Activated CD8-positive, alpha-beta memory T cell treated with anti-CD3 and anti-CD28 coated beads, Interleukin-2, amount 50 U/mL, for 24 hours (primary cell): Measurements from ENCODE around the gene AKR1C8.
"Not testable (repeated sequence)": the region's sequence is repeated elsewhere in the genome, so short reads cannot be mapped to it uniquely, and the experiment has no call there.

ENCODE experiments used
- DNase-seq: peaks from one replicate; pipeline ENCODE4 v3.0.0-alpha.2; 2020; ENCODE audit errors: extremely low read depth

Gene AKR1C8

GRCh38 chr10:5168897-5169420, 16.0 kb downstream of the AKR1C8 start:
- no peak for DNase-seq

- no peak for DNase-seq
Observed at GRCh38 chr10:5165738-5166137, 19.2 kb downstream of the AKR1C8 start.

DNA sequence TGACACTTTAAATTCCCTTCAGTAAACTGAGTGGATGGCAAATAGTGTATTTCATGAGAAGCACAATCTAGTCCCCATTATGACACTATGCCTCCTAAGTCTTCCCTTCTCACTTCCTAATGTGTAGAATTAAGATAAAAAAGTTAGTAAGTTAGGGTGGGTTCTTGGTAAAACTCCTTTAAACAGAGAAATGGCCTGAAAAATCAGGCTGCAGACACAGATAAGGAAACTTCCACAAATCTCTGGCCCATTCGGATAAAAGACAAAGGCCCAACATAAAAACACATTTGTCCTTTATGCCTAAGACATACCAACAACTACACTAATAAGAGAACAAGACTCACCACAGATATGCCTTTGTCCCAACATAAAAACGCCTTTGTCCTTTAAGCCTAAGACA, 21.5 kb downstream of the AKR1C8 start:
- DNase-seq = no peak

DNA sequence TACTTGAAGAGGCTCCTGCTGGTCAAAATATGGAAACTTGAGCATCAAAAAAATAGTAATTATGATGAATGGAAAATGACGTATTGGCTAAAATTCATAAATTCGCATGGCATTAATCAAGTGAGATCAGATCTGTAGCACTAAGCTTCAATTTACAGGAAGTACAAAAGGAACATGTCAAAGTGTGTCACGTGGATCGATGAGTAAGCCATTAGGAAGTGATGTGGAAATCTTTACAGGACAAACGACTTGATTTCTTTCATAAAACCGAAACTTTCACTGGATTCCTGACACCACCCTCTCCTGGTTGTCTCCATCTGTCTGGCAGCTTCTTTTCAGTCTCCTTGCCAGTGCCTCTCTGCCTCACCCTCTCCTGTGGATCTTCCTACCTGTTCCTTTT, 25.8 kb downstream of the AKR1C8 start:
- no peak for DNase-seq

DNA sequence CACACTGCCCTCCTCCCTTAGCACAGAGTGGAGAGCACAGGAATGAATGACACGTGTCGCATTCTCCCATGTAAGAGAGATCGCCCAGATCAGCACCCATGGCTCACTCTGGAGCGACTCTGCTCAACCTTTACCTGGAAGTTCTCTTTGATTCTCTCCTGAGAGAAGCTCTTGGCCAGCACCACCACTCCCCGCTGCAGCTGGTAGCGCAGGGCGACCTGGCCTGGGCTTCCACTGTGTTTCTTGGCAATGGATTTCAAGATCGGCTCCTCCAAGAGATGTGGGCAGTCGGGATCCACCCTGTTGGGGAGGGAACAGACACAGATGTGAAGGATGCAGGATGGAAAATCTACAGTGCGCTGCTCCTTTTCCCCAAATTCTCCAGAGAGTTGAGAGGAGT, 27.4 kb downstream of the AKR1C8 start:
- DNase-seq = no peak

- DNase-seq = no peak
Observed at GRCh38 chr10:5155951-5156350, 29.0 kb downstream of the AKR1C8 start.

- DNase-seq = no peak
Observed at GRCh38 chr10:5151076-5151475, 33.9 kb downstream of the AKR1C8 start.

DNA sequence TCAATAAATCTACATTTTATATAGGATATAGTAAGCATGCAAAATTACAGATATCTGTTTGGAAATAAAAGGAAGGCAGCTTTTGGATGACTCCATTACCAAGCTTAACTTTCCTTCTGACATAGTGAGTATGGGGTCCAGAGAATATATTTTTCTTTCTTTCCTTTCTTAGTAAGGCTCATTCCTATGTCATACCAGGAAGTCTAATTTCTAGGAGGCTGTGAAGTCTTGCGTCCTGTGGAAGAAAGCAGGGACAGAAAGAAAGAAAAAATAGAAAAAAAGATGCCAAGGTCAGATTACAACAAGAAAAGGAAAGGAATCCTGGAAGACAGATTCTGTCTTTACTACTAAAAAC, 36.3 kb downstream of the AKR1C8 start:
- no peak for DNase-seq

DNA sequence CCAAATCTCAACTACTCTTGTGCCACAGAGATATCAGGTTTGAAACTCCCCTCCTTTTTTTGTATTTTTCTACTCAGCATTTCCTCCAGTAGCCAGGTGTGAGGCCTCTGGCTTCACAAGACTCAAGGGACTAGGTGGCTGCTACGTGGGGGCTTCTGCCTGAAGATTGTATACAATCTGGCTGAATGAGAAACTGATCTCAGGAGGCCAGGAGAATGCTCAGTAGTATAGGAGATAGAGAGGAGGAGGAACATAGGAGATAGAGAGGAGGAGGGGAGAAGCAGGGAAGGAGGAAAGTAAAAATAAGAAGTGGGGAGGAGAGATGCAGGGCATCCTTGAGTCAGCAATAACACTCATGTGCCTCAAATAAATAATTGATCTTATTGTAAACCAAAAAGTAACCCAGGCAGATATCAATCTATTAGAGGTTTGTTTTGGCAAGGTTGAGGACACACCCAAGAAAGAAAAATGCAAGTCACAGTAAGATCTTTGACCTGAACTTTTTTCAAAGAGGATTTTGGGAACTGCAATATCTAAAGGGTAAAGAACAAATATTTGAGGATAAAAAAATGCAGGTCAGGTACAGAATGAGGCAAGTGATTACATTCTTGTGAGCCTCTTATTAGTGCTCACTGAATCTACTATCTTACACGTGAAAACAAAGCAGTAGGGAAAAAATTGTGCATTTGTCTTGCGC, 36.8 kb downstream of the AKR1C8 start:
- DNase-seq = no peak

GRCh38 chr10:5147255-5147980, 37.5 kb downstream of the AKR1C8 start:
- DNase-seq = no peak

GRCh38 chr10:5146920-5147254, 38.1 kb downstream of the AKR1C8 start:
- no peak for DNase-seq

- DNase-seq = no peak
Observed at GRCh38 chr10:5143137-5143536, 41.8 kb downstream of the AKR1C8 start.

DNA sequence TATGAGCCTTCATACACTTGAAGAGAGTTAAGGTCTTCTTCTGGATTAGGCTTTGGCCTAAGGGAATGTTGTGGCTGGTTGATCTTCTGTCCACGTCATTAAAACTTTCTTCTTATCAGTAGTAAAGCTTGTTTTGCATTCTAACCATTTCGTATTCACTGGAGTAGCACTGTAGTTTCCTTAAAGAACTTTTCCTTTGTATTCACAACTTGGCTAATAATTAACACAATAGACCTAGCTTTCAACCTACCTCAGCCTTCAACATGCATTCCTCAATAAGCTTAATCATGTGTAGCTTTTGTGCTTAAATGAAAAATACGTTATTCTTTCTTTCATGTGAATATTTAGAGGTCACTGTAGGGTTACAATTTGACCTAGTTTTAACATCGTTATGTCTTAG, 42.8 kb downstream of the AKR1C8 start:
- DNase-seq = no peak

DNA sequence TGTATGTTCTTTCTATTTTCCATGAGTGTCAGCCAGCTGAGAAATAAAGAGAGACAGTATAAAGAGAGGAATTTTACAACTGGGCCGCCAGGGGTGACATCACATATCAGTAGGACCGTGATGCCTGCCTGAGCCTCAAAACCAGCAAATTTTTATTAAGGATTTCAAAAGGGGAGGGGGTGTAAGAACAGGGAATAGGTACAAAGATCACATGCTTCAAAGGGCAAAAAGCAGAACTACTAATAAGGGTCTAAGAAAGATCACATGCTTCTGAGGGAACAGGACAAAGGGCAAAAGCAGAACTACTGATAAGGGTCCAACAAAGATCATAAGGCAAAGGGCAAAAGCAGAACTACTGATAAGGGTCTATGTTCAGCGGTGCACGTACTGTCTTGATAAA, 47.3 kb downstream of the AKR1C8 start:
- DNase-seq = not testable (repeated sequence)

DNA sequence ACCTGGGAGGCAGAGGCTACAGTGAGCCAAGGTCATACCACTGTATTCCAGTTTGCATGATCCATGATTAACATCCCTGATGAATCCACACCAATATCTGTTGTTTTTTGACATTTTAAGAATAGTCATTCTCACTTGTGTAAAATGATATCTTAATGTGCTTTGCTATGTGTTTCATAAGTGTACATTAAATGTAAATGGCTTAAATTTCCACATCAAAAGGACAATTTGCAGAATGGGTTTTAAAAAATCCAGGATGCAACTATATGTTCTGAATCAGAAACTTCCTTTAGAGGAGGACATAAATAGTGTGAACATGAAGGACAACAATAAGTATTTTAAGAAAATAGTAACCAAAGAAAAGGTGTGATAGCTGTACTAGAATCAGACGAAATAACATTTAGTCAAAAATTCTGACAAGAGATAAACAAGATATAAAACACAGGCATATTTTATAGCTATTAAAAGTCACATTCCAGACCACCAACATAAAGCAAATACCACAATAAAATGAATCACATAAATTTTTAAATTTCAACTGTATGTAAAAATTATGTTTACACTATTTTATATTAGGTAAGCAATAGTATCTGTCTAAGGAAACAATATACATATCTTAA, 48.4 kb downstream of the AKR1C8 start:
- no peak for DNase-seq

- DNase-seq = no peak
Observed at GRCh38 chr10:5135581-5135980, 49.4 kb downstream of the AKR1C8 start.

- DNase-seq = no peak
Observed at GRCh38 chr10:5125315-5126044, 59.5 kb downstream of the AKR1C8 start.

- no peak for DNase-seq
Observed at GRCh38 chr10:5123886-5124285, 61.1 kb downstream of the AKR1C8 start.

GRCh38 chr10:5119997-5120396, 65.0 kb downstream of the AKR1C8 start:
- DNase-seq = not testable (repeated sequence)

- DNase-seq = no peak
Observed at GRCh38 chr10:5117026-5117425, 67.9 kb downstream of the AKR1C8 start.

- DNase-seq = no peak
Observed at GRCh38 chr10:5116621-5117020, 68.3 kb downstream of the AKR1C8 start.

DNA sequence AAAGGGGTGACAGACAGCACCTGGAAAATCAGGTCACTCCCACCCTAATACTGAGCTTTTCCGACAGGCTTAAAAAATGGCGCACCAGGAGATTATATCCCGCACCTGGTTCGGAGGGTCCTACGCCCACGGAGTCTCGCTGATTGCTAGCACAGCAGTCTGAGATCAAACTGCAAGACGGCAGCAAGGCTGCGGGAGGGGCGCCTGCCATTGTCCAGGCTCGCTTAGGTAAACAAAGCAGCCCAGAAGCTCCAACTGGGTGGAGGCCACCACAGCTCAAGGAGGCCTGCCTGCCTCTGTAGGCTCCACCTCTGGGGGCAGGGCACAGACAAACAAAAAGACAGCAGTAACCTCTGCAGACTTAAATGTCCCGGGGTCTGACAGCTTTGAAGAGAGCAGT, 75.1 kb downstream of the AKR1C8 start:
- DNase-seq = not testable (repeated sequence)
